ENCODE measurements around the gene LMX1B.

The LMX1B gene

GRCh38 chr9:126693428-126693944 is 79.8 kb downstream of the LMX1B start:
- no peak for DNase-seq (ENCODE audit: low read depth in 2 of 3, low spot score in 2 of 3)

GRCh38 chr9:126694206-126695081 is 80.7 kb downstream of the LMX1B start:
- DNase-seq (ENCODE audit: low read depth in 2 of 3, low spot score in 2 of 3) = no peak

DNA sequence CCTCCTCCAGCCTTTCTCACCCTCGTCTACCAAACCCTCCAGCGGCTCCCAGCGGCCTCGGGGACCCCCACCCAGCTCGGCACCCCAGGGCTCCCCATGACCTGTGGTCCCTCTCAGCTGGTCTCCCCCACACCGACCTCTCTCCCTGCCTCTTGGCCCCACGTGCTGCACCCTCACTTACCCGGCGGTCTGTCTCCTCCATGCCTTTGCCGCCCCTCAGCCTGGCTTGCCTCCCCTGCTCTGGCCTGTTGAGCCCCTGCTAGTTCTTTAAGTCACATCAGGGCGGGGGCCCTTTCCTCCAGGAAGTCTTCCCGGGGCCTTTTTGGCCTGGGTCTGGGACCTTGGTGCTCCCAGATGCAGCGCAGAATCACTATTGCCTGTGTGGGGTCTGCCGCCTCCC is 81.5 kb downstream of the LMX1B start:
- no peak for DNase-seq (ENCODE audit: low read depth in 2 of 3, low spot score in 2 of 3)

DNA sequence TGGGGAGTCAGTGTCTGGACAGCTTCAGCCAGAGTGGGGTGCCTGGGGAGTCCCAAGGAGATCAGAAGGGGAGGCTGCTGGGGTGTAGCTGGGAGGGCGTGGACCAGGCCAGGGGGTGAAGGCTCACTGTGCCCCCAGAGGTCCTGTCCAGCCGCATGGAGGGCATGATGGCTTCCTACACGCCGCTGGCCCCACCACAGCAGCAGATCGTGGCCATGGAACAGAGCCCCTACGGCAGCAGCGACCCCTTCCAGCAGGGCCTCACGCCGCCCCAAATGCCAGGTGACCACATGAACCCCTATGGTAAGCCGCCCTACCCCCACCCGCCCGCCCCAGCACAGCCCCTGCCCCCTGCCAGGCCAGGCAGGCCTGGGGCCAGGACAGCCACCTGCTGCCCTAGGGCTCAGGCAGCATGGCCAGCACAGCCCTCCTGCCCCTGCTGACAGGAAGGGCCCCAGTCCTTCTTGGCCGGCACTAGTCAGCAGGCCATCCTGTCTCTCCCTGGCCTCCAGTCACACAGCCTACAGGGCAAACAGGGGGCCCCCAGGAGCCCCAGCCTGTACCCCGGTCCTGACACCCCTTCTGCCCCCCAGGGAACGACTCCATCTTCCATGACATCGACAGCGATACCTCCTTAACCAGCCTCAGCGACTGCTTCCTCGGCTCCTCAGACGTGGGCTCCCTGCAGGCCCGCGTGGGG is 82.1 kb downstream of the LMX1B start:
- no peak for DNase-seq (ENCODE audit: low read depth in 2 of 3, low spot score in 2 of 3)

DNA sequence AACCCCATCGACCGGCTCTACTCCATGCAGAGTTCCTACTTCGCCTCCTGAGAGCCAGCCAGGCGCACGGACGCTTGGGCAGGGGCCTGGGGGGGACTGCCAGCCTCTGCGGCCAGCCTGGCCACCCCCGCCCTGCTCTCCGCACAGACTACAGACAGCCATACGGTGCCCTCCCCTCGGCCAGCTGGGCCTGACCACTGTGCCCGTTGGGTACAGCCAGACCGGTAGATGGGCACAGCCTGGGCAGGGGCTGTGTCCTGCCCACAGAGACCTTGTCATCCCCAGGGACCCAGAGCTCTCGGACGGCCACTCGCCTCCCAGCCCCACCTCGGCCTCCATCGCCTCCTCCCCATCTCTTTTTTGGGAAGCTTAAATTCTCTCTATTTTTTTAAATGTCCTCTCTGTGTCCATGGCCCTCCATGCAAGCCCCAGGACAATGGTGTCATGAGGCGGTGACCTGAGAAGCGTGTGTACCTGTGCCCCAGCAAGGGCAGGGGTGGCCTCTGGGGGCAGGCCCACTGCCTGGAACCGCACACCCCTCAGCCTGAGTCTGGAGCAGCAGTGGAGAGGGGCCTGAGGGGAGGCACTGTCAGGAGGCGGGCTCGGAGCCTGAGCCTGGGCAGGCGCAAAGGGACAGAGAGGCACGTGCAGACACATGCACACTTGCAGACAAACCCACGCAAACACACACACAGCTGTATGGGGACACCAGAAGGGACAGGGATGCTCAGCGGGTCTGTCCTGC is 82.8 kb downstream of the LMX1B start:
- DNase-seq (ENCODE audit: low read depth in 2 of 3, low spot score in 2 of 3) = no peak

DNA sequence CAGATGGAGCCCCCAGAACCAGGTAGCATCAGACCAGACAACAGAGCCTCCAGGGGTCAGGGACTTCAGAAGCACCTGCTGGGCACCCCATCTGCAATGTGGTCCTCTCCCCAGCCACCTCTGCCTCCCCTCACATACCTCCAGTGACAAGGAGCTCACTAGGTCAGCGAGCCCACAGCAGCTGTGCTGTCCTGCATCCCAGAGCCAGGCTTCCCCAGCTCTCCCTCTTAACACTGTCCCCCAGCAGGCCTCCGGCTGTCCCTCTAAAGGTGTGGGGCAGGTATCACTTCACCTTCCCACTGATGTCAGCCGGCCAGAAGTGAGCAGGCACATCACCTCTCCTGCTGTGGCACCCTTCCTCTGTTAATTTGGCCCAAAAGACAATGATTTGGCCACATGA is 83.6 kb downstream of the LMX1B start:
- no peak for DNase-seq (ENCODE audit: low read depth in 2 of 3, low spot score in 2 of 3)

DNA sequence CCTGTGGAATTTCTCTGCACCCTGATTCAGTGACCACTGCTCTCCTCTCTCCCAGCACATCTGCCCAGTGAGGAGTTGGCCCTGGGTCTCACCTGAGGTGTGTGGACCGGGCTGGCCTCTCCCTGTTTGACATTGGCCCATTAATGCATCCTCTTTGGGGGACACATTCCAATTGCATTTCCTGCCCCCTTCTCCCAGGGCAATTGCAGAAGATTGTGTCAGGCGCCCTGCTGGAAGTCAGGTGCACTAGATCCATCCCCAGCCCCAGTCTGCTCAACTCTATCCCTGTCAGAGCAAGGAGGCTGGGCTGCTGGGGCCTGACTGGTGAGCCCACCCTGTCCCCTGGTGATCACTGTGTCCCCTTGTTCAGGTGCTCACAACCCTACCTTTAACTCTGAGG is 84.5 kb downstream of the LMX1B start:
- no peak for DNase-seq (ENCODE audit: low read depth in 2 of 3, low spot score in 2 of 3)

- no peak for DNase-seq (ENCODE audit: low read depth in 2 of 3, low spot score in 2 of 3)
Measured at GRCh38 chr9:126698756-126699155, 85.0 kb downstream of the LMX1B start.

DNA sequence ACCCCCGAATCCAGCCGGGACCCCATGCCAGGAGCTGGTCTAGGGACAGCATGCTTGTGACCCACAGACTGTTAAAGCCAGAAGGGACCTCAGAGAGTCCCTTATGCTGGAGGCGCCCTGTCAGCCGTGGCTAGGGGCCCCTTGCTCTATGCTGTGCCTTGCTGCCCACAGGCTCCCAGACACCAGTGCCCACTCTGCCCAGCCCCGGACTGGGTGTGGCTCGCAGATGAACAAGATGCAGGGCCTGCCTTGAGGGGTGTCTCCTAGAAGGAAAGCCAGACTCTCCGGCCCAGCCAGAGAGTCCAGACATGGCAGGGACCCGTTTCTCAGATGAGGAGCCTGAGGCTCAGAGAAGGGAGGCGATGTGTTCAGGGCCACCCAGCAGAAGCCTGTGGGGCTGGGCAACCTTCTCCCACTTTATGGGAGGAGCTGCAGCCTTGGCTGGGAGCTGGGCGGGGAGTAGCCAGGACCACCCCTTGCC is 85.7 kb downstream of the LMX1B start:
- no peak for DNase-seq (ENCODE audit: low read depth in 2 of 3, low spot score in 2 of 3)

DNA sequence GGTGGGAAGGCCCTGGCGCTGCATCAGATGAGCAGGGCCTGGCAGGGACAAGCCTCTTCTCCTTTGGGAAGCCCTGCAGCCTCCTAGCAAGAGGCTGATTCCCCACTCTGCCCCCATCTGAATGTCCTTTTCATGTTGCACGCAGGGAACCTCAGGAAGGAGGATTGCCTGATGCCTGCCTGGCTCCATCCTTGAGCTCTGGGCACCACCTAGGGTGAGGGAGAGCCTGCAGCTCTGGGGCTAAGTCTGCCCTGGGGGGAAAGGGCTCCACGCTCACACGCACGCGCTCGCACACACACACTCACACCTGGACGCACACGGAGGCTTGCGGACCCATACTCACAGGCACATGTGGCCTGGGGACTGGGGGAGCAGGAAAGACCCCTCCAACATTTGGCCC is 86.6 kb downstream of the LMX1B start:
- DNase-seq (ENCODE audit: low read depth in 2 of 3, low spot score in 2 of 3) = no peak

DNA sequence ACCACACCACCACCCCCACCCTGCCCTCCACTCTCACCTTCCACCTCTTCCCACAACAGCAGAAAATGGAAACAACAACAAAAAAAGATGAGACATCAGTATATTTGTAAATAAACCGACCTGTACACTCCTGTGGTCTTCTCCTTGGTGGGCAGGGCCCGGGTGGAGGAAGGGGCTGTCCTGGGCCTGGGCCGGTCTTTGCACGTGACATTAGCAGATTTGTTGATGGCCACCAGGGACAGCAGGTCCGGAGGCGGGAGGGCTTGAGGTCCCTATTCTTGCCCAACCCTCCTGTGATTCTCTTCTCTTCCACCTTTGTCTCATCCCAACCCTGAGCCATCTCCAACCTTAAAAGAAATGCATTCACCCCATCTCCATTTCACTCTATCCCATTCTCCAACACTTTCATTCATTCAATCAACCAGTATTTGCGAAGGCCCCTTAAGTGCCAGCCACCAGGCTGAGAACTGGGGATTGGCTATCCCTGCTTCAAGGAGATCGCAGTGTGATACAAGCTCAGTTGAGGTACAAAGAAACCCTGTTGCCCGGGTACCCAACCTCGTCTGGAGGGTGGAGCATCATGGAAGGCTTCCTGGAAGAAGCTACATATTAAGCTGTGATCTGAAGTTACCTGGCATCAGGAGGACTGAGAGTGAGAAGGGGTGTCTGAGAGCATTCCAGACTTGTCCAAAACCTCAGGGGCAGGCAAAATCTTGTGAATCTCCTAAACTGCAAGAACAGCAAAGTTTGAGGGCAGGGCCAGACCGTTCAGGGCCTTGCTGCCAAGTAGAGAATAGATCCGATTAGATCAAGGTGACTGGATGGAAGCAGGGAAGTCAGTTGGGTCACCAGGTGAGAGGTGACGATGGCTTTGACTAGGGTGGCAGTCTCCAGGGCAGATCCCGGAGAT is 87.4 kb downstream of the LMX1B start:
- no peak for DNase-seq (ENCODE audit: low read depth in 2 of 3, low spot score in 2 of 3)

DNA sequence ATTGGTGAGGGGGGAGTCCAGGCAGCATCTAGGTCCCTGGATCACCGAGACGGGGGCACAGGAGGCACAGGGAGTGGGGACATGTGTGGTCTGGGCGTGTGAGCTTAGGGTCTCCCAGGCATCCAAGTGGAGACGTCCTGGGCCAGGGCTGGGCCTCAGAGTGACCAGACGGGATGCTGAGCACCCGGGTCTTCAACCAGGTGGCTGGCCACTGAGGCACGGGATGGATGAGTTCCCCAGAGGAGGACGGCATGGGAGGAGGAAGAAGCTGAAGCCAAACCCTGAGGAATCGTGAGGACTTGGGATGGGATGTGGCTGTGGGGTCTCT is 88.0 kb downstream of the LMX1B start:
- DNase-seq (ENCODE audit: low read depth in 2 of 3, low spot score in 2 of 3) = no peak

DNA sequence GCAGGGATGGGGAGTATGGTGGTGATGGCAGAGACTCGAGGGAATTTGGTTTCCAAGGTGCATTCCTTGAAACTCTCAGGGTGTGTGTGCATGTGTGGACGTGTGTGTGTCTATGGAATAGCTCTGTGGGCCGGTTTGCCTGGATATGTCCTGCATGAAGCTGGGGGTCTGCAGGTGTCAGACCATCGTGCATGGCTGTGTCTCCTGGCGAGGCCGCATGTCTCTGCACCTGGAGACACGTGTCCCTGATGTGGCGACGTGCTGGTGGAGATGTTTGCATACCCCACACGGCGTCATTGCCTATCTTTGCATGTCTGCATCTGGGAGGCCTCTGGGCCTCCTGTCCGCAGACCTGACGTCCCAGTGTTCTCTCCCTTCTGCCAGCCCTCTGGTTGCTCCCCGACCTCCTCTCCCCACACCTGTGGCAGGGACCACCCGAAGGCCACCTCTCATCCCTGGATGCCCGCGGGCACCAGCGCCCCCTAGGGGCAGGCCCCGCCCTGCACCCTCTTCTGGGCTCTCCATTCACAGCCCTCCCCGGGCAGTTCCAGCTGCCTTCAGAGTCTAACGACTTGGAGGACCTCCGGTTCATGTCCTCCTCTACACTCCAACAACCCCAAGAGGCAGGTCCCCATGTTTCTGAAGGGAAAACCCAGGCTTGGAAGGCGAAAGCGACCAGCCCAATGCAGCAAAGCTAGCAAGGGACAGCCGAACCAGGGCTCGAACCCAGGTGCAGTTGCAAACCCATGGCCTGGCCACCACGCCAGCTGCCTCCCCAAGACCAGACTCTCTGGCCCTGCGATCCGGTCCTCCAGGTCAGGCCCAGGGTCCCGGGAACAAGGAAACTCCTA is 88.6 kb downstream of the LMX1B start:
- DNase-seq (ENCODE audit: low read depth in 2 of 3, low spot score in 2 of 3) = no peak

GRCh38 chr9:126703002-126703865 is 89.5 kb downstream of the LMX1B start:
- DNase-seq (ENCODE audit: low read depth in 2 of 3, low spot score in 2 of 3) = no peak

DNA sequence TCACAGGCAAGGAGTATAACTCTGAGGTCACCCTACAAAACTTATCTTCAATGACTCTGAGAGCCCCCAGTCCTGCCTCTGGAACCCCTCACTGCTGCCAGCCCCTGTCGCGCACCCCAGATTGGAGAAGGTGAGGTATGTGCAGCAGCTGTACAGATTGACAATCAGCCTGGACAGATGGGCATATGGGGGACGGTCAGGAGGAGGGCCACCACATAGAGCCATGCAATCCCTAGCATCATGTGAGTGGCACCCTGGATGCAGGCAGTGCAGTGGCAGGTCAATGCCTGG is 90.1 kb downstream of the LMX1B start:
- DNase-seq (ENCODE audit: low read depth in 2 of 3, low spot score in 2 of 3) = no peak

DNA sequence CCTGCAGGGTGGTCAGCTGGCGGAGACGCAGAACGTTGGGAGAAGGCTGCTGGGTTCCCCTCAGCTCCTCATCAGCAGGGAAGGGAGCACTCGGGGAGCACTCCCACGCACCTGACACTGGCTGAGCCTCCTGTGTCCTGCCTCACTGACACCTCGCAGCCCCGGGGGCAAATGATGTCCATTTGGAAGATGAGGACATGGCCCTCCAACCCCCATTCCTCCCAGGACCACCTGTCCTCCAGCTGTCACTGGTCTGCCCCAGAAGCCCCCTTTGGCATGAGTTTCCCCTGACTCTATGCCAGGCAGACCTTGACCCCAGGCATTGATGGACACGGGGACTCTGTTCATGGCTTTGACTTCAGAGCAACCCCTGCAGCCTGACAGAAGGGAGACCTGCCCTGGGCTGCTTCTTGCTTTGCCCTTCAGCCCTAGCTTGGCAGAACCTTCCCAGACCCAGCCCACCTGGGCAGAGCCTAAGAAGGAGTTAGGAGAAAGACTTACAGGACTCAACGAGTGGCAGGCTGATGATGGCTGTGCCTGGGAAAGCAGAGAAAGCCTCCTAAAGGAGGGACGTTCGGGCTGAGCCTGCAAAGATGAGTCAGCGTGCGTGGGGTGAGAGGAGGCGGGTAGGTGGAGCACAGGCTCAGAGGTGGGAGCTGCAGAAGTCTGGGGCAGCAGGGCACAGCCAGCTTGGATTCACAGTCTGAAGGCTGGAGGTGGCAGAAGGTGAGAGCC is 90.6 kb downstream of the LMX1B start:
- no peak for DNase-seq (ENCODE audit: low read depth in 2 of 3, low spot score in 2 of 3)

DNA sequence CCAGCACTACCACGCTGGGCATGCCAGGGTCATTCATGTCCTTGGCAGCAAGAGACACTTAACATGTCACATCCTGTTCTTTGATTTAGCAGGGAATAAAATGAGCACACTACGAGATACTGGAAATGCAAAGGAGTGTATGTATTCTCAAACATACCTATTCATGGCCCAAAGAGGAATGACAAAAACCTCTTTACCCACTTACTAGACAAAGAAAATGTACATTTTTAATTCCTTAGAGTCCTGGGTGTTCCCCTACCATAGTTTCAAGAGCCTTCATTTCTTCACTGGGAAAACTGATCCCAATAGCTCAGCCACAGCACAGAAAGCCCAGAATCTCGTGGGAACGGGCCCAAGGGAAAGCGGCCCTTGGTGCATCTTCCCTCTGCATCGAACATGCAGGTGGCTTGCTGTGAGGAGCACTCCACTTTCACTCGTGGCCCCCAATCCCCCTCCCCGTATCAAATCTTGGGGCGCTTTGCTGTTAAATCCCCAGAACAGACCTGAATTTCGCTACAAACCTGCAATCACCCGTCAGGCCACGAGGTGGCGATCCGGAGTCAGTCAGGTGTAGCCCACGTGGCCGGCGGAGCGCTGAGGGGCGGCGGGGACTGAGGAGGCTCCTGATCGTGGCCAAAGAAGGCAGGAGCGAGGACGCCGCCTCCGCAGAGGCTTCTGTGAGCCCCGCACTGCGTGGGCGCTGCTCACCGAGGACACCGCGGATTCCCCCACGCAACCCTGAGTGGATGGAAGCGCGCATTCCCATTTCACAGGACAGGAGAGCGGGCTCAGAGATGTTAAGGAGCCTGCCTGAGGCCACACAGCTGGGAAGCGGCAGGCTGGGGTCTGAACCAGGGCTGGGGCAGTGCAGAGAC is 91.4 kb downstream of the LMX1B start:
- DNase-seq (ENCODE audit: low read depth in 2 of 3, low spot score in 2 of 3) = peak; percentile 57 to 88 (median 81)
